Measurements from ENCODE around the gene INTS15. TPM values are rescaled to one million over a fixed set of nuclear protein-coding genes. Genes with fewer than 3 reads are reported as not detected.

Gene INTS15
- total RNA-seq, 1 donor from 2014 or later = 19.0 TPM

DNA sequence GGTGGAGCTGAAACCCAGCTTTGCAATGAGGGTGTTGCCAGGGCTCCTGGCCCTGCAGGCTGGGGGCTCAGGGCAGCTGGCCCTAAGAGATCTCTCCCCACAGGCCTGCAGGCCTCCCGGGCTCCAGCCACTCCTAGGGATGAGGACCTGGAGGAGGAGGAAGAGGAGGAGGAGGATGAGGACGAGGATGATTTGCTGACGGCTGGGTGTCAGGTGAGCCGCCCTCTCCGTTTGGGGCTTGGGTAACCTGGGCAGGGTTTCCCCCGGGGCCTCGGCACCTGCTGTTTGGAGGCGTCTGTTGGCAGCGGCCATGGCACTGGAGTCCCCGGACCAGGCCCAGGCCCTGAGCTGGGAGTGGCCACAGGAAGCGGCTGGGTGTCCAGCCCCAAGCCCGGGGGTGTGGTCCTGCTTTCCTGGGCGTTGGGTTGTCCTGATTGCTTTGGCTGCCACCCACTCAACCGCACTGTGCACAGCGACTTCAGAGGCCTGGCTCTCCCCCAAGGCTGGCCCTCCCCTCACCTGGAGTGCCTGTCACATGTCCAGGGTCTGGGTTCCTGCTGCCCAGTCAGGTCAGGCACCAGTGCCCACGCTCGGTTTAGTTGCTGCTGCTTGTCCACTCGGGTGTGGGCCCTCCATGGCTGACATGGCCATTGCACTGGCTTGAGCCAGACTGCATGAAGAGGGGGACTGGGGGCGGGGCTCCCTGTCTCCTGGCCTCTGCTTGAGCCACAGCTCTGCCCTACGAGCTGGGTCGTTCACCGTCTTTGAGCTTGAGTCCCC lies 53.2 kb downstream of the INTS15 start:
- no peak for DNase-seq

DNA sequence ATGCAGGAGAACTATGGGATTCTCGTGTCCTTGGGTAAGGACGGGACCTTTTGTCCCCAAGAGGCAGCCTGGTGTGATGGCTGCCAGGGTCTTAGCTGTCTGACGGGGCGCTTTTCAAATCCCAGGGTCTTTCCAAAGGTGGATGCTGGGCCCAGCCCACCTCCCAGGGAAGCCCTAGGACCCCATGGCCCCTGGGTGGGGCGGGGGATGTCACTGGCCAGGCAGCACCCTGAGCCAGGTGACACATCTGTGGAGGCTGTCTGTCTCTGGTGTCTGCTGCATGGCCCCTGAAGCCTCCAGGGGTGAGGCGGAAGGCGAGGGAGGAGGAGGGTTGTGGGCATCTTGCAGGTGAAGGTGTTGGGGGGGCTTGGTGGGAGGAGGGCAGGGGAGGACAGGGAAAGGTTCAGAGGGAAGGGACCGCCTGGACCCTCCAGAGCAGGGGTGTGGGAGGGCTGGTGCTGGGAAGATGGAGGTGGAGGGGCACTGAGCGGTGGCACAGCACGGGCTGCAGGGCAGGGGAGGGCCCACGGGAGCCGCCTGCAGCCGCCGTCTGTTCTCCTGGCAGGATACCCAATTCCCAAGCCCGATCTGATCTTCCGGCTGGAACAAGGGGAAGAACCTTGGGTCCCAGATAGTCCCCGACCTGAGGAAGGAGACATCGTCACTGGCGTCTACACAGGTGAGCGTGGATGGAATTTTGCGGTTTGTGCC lies 54.2 kb downstream of the INTS15 start:
- no peak for DNase-seq

DNA sequence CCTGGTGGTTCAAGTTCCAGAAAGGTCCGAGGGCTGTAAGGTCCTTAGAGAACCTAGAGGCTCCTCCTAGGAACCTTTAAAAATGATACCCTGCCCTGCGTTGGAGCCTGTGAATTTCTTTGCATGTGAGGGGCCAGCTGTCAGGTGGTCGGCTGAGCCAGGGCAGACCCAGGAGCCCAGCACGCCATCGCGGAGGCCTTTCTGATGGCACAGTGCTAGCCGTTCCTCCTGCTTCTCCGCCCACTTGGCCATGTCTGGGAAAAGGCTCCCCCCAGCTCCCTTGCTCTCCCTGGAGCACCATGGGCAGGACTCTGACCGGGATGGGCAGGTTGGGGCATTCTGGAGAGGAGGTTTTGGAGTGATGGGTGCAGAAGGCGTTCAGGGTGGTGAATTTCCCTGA lies 54.9 kb downstream of the INTS15 start:
- no peak for DNase-seq

DNA sequence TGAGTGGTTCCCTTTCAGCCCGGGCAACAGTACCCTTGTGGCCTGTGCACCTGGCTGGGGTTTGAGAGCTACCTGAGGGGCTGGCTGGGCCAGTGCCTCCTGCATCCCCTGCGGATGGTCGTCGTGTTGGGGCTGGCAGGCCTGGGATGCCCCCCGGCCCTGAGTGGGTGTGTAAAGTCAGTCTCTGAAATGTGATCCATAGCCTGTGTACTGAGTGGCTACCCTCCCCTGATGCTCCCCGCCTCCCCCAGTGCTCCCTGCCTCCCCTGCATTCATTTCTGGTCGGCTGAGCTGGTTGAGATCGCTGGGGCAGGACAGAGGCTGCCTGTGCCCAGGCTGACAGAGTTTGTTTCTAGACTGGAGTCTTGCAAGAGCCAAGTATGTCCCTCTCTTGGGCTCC lies 56.6 kb downstream of the INTS15 start:
- no peak for DNase-seq

DNA sequence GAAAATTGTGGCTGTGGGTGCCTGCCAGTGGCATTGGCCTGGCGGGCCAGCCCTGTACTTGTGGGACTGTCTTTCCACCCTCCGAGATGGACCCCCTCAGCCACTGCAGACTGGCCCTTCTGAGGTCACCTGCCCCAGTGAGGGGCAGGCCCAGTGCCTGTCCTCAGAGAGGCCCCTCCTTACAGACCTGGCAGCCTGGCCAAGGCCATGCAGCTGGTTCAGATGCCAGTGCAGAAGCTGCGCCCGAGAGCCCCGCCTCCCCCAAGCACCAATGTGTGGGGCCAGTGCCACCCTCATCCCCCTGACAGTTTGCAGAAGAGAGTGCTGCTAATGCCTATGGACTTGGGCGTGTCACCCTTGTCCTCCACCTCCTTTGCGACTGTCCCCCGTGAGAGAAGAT lies 57.3 kb downstream of the INTS15 start:
- DNase-seq = no peak

DNA sequence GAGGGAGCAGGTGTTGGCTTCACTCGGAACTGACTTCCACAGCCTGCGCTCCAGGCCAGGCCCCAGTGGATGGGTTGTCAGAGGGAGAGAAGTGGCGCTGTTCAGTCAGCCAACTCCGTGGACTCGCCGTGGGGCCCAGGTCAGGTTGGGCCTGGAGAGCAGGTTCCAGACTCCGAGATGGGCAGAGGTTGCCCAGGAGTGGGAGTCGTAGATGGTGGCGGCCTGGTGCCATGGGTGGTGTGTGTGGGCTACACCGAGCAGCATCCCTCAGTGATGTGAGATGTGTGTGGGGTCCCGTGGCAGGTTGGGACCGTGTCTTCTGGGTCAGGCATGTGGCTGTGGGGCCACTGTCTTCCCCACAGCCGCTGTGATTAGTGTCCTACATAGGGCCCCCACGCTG lies 57.7 kb downstream of the INTS15 start:
- DNase-seq = no peak

DNA sequence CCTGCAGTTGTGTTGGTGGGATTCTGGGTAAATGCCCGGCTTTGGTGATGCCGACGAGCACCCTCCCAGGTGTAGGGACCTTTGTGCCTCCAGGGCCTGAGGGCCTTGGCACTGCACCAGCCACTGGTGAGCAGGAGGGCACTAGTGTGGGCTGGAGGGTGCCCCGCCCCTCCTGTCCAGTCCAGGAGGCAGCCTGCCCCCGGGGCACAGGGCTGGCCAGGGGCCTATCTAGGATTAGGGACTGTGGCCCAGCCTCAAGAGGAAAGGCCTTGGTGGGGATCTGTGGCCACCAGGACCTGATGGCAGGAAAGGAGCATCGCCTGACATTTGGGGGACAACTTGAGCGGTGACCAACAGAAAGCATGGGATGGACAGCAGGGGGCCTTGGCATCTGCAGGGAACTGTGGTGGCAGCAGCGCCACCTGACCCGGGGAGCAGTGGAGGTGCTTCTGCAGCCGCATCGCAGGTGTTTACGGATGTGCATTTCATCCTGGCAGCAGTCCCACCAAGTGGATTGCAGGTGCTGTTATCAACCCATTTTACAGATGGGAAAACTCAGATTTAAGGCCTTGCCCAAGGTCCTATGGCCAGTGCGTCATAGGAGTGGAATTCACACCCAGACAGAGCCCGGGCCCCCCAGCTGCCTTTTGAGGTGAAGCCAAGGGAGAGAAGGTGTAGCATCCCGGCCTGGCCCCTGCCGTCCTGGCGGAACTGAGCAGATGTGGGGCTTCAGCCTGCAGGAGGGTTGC lies 58.4 kb downstream of the INTS15 start:
- no peak for DNase-seq

DNA sequence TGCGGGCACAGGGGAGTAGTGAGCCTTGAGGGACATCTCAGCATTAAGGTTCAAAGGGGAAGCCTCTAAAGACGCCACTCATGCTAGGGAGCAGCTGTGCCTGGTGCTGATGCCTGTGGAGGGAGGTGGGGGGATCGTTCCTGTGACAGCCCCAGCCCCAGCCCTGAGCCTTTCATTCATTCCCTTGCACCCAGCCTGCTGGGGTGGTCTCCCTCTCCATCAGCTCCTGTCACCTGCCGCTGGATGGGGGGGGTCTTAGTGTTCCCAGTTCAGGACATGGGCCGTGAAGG lies 58.9 kb downstream of the INTS15 start:
- DNase-seq = no peak

DNA sequence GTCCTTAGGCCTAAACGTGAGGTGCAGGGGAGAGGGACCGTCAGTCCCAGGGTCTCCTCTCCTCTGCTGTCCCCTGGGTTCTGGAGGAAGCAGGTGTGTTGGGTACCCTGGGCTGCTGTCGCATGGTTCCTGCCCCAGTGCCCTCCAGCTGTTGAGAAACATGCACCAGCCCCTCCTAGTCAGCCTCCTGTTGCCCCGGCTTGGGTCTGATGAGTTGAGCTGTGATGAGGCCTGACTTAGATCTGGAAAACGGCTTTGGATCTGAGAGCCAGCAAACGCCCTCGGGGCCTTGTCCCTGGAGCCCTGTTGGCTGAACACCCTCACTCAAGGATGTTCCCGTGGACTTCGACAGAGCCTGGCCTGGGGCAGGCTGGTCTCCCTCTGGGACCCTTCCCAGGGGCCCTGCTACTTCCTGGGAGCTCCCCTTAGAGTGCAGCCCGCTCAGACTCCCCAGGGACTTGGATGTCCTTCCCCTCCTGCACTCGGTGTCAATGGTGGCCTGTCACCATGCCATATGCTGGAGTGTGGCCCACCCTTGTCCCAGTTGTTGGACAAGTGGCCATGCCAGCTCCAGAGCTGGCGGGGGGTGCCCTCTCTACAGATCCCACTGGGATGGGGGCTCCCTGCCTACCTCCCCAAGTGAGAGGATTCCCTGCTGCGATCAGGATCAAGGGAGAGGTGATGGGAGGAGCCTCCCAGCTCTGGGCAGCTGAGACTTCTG lies 59.6 kb downstream of the INTS15 start:
- no peak for DNase-seq

DNA sequence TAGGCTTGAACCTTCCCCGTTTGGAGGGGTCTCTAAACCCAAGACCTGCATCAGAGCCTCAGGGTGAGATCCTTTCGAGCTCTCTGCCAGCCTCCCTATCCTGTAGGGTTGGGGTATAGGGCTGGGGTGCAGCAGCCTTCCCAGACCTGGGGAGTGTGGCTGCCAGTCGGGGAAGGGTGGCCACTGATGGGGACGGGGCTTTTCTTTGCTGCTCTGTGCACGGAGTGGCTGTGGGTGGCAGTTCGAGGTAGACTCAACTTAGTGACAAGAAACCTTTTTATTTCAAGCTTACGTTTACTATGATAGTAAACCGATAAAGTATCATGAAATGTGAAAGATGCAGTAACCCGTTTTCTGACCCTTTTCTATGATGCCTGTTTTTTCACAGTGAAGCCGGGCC lies 60.3 kb downstream of the INTS15 start:
- no peak for DNase-seq

DNA sequence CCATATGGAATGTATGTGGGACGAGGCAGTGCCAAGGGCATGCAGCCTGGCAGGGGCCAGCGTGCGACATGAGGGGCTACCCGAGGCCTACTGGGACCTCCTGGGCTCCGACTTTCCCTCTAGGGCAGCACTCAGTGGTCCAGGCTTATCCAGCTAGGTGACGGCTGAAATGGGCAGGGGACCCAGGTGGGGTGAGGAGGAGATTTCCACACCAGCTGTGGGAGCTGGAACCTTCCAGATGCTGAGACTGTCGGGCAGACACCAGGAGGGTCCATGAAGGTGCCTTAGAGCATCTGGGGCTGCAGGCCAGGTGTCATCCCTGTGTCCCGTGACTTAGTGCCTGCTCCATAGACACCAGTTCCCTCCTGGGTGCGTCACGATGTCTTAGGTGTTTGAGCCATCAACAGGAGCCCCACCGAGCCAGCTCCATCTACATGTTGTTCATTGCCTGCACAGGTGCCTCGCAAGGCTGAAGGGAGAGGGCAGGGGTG lies 60.7 kb downstream of the INTS15 start:
- no peak for DNase-seq

DNA sequence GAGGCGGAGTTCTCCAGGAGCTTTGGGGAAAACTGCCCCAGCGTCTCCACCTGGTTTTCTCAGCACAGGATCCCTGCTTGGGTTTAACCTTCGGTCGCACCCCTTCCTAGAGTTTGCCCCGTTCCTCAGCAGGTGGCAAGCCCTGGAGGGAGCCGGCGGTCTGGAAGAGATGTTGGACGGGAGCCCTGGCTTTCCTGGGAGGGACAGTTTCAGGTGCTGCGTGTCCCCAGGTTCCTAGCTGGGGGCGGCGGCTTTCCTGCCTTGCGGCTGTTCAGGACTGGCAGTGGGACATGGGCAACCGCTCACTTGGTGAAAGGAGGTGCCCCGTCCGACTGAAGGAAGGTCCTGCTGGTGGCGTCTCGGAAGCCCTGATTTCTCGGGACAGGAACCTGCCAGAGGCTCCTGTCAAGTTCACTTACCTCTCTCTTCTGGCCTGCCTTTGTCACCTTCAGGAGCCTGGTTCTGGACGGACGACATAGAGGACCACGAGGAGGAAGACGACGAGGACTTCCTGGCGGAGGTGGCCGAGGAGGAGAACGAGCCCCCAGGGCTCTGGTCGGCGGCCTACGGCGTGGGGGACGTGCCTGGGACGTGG lies 62.1 kb downstream of the INTS15 start:
- DNase-seq = no peak

DNA sequence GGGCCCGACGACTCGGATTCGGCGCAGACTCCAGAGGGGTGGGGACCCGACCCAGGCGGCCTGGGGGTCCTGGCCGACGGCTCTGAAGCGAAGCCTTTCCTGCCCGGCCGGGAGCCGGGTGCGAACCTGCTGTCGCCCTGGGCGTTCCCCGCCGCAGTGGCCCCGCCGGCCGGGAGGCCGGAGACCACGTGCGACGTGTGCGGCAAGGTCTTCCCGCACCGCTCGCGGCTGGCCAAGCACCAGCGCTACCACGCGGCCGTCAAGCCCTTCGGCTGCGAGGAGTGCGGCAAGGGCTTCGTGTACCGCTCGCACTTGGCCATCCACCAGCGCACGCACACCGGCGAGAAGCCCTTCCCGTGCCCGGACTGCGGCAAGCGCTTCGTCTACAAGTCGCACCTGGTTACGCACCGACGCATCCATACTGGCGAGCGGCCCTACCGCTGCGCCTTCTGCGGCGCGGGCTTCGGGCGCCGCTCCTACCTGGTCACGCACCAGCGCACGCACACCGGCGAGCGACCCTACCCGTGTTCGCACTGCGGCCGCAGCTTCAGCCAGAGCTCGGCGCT lies 62.7 kb downstream of the INTS15 start:
- no peak for DNase-seq

DNA sequence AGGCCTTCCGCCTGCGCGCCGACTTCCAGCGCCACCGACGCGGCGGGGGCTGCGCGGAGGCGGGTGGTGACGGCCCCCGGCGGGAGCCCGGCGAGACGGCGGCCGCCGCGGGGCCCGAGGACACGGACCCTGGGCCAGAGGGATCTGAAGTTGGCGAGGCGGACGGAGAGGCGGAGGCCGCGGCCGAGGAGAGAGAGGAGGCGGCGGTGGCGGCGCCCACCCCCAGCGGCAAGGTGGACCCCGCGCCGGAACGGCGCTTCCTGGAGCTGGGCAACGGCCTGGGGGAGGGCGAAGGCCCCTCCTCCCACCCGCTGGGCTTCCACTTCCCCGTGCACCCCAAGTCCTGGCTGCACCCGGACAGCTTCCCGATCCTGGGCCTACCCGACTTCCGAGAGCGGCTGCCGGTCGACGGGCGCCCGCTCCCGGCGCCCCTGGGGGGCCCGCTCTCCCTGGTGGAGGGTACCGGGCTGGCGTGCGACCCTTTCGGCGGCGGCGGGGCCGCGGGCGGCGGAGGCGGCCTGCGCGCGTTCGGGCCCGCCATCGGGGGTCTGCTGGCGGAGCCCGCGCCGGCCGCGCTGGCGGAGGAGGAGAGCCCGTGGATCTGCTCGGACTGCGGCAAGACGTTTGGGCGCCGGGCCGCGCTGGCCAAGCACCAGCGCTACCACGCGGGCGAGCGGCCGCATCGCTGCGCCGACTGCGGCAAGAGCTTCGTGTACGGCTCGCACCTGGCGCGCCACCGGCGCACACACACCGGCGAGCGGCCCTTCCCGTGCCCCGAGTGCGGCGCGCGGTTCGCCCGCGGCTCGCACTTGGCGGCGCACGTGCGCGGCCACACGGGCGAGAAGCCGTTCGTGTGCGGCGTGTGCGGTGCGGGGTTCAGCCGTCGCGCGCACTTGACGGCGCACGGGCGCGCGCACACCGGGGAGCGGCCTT lies 63.5 kb downstream of the INTS15 start:
- DNase-seq = no peak

DNA sequence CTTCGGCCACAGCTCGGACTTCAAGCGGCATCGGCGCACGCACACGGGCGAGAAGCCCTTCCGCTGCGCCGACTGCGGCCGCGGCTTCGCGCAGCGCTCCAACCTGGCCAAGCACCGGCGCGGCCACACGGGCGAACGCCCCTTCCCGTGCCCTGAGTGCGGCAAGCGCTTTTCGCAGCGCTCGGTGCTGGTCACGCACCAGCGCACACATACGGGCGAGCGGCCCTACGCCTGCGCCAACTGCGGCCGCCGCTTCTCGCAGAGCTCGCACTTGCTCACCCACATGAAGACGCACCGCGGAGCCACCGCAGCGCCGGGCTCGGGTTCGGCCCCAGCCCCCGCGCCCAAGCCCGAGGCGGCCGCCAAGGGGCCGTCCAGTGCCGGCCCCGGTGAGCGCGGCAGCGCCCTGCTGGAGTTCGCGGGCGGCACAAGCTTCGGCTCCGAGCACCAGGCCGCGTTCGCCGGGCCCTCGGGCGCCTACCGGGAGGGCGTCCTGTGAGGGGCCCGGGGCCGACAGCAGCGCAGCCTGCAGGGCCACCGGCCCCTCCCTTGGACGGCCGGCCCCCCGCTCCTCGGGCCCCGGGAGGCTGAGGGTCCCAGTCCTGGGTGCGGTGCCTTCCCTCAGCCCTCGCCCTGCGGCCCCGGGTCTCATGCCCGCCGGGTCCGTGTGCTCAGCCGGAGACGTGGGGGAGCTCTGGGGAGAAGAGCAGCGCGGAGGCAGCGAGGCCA lies 64.5 kb downstream of the INTS15 start:
- DNase-seq = no peak

DNA sequence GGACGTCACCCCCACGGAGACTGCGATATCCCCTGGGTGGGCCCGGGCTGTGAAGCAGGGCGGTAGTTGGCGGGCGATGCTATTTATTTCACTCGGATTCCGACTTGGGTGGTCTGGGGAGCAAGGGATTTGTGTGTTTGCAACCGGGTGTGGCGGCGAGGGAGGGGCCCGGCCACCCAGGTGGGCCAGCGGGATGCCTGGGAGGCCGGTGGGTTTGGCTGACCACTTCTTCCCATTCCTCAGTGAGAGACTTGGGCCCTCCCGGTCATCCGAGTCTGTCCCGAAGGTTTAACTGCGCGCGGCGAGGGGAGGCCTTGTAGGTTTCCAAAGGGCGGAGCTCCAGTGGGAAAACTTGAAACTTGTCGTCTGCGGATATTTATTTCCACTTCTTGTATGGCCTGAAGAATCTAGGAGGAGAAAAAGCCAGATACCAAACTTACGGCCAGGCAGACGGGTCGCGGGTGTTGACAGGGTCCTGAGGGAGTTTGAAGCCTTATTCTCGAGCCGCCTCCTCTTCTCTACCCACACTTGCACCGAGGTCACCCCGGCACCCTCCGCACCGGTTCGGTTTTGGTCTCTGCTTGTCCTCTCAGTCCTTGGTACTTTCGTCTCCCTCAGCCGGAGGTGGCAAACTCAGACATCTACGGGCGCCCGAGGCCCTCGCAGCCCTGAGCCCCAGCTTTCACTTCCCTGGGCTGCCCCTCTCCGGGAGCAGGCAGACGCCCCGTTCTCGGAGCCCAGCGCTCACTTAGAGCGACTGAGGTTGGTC lies 65.2 kb downstream of the INTS15 start:
- DNase-seq = no peak

DNA sequence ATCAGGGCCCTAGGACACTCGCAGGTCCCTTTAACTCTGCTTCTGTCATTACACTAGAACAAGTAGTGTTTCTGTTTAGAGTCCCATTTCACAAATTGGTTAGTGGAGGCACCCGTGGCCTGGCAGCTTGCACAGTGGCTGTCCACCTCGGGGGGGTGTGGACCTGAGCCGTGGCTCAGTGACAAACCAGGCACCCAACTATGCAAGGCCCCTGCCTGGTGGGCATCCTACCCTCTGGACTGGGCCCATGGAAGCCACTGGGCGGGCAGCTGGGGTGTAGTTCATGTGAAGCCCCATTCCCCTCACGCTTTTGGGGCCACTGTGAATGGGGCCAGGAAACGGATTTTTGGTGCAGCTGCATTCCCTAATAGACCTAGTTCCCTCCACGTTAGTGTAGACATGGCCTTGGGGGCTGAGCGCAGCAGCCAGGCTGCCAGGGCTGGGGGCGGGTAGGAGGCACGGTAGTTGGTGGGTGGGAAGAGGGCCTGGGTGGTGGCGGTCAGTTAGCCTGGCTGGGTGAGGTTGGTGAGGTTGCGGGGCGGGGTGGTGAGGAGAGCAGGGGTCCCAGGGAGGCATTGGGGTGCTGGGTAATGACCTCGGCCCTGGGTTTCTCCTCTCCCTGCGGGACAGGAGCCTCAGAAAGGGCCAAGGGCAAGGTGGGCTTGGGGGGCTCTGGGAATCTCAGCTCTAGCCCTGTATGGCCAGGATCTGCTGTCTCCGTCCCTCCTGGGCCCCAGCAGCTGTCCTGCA lies 66.0 kb downstream of the INTS15 start:
- DNase-seq = no peak

DNA sequence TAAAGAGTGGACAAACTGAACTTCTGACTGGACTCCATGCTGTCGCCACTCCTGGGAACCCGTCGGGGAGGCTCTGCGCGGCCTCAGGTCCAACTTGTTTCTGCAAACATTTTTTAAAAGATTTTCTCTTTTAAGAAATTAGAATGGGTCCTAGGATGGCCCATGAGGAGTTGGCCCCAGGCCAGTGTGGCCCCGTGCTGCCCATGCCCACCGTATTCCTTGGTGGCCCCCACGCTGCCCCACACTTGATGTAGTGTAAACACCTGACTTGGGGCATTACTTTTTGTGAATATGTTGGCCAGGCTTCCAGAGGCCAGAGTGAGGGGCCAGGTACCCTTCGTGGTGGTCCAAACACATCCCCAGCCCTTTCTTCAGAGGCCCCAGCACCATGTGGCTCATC lies 66.6 kb downstream of the INTS15 start:
- DNase-seq = no peak
